Activated CD4-positive, alpha-beta T cell treated with anti-CD3 and anti-CD28 coated beads for 36 hours (primary cell): ENCODE results near the gene STK32C. TPM values are rescaled to one million over a fixed set of nuclear protein-coding genes. Genes with fewer than 3 reads are reported as not detected.
A peak's percentile ranks its signal among the peaks of the same experiment; 100 is the strongest.

Experiments used
- ATAC-seq: fragments of 200-7000 bp; cut with Tn5 transposase; one replicate; pipeline ENCODE4 v1.10.0; 2021; ENCODE audit warnings: mild to moderate bottlenecking, moderate library complexity
- CTCF ChIA-PET: fragments of 350-600 bp; sonication (Branson Sonifier 250); formaldehyde crosslinking; loops from one replicate; lab custom pipeline; 2021; ENCODE audit warnings: antibody characterized with exemption; lab: Charles Lee
- POLR2A ChIA-PET: fragments of 350-600 bp; sonication (Branson Sonifier 250); formaldehyde crosslinking; loops from one replicate; lab custom pipeline; 2021; ENCODE audit warnings: antibody characterized with exemption, inconsistent platforms; lab: Charles Lee
- DNase-seq: peaks from one replicate; pipeline ENCODE4 v3.0.0-alpha.2; 2020
- H3K27ac Mint-ChIP-seq: one replicate; pipeline ENCODE4 v1.8.0; 2021; ENCODE audit warnings: mixed read lengths
- H3K27me3 Mint-ChIP-seq: one replicate; pipeline ENCODE4 v1.8.0; 2021; ENCODE audit warnings: mixed read lengths
- H3K36me3 Mint-ChIP-seq: one replicate; pipeline ENCODE4 v1.8.0; 2021; ENCODE audit warnings: low read depth, mixed read lengths
- H3K4me1 Mint-ChIP-seq: one replicate; pipeline ENCODE4 v1.8.0; 2021; ENCODE audit warnings: mixed read lengths
- H3K4me3 Mint-ChIP-seq: one replicate; pipeline ENCODE4 v1.8.0; 2021; ENCODE audit warnings: mild to moderate bottlenecking, moderate library complexity, mixed read lengths
- H3K9me3 Mint-ChIP-seq: one replicate; pipeline ENCODE4 v1.8.0; 2021; ENCODE audit warnings: low read depth, mixed read lengths
- intact Hi-C, 2 experiments: fragments of 100-400 bp; cut with DNase I in 1 of 2; cut with micrococcal nuclease in 1 of 2; formaldehyde crosslinking; loops; one replicate each; pipeline versions ENCODE4 v1.14.2 to v1.15.1; 2022 to 2024; cut with DNase I, micrococcal nuclease
- total RNA-seq, 2 experiments: library from RNA; stranded (reverse); gene quantifications; one replicate each; pipeline ENCODE4 v1.2.3, GENCODE V29; 2021

Gene STK32C
- total RNA-seq, 2 experiments from 2014 or later: 15.8 to 19.9 TPM

- intact Hi-C loops: loop anchor here in 1 of 2 experiments (10.0 kb wide), 1 partner anchor 1038 kb away; the partner anchor contains the start of genes ECHS1 and PAOX
- CTCF ChIA-PET: interaction anchor here (1.0 to 2.3 kb wide), 3 partner anchors 14 to 23 kb away, joined by 3 to 8 read pairs (median 3); no protein-coding TSS in a partner anchor
- POLR2A ChIA-PET: no interaction called here
- H3K27me3 Mint-ChIP-seq: no peaks in the 10 kb centered on the region
- peak overlapping the region; percentile 76 for H3K4me3 Mint-ChIP-seq
- H3K4me1 Mint-ChIP-seq: peaks cover 29% of the 10 kb centered on the region
- ATAC-seq (peak; percentile 17), DNase-seq (no peak)
- H3K9me3 Mint-ChIP-seq: no peaks in the 10 kb centered on the region
- H3K27ac Mint-ChIP-seq: peak overlapping the region; percentile 86
- peaks cover 2% of the 10 kb centered on the region for H3K36me3 Mint-ChIP-seq
Observed at GRCh38 chr10:132336919-132337407, 29.2 kb upstream of the STK32C start.

- H3K27ac Mint-ChIP-seq: no peak overlapping the region
- POLR2A ChIA-PET: no interaction called here
Observed at GRCh38 chr10:132336064-132336746, 28.5 kb upstream of the STK32C start.

GRCh38 chr10:132335189-132336063, 27.7 kb upstream of the STK32C start:
- no peaks in the 10 kb centered on the region for H3K27me3 Mint-ChIP-seq
- no peak for ATAC-seq
- peaks cover 5% of the 10 kb centered on the region for H3K36me3 Mint-ChIP-seq
- H3K4me3 Mint-ChIP-seq: no peak overlapping the region
- intact Hi-C loops: loop anchor here in 1 of 2 experiments (10.0 kb wide), 1 partner anchor 1039 kb away; the partner anchor contains the start of genes ECHS1 and PAOX
- H3K4me1 Mint-ChIP-seq: peaks cover 29% of the 10 kb centered on the region
- no peak overlapping the region for H3K27ac Mint-ChIP-seq
- DNase-seq: no peak
- POLR2A ChIA-PET: no interaction called here
- CTCF ChIA-PET: interaction anchor here (1.0 kb wide), 1 partner anchor 17 kb away, joined by 3 read pairs; no protein-coding TSS in a partner anchor
- H3K9me3 Mint-ChIP-seq: no peaks in the 10 kb centered on the region

More at GRCh38 chr10:132336064-132336746, 28.5 kb upstream of the STK32C start:
- Mint-ChIP-seq H3K9me3 (no peaks in the 10 kb centered on the region), H3K27me3 (no peaks in the 10 kb centered on the region), H3K4me3 (peak overlapping the region; percentile 76), H3K4me1 (peaks cover 29% of the 10 kb centered on the region), H3K36me3 (peaks cover 4% of the 10 kb centered on the region)
- ATAC-seq: no peak
- DNase-seq: no peak
- CTCF ChIA-PET: interaction anchor here (1.0 kb wide), 1 partner anchor 18 kb away, joined by 3 read pairs; no protein-coding TSS in a partner anchor
- intact Hi-C loops: loop anchor here in 1 of 2 experiments (10.0 kb wide), 1 partner anchor 1039 kb away; the partner anchor contains the start of genes ECHS1 and PAOX

GRCh38 chr10:132334631-132335188, 27.0 kb upstream of the STK32C start:
- Mint-ChIP-seq H3K4me3 (no peak overlapping the region), H3K27me3 (no peaks in the 10 kb centered on the region), H3K27ac (no peak overlapping the region), H3K4me1 (peaks cover 35% of the 10 kb centered on the region), H3K9me3 (no peaks in the 10 kb centered on the region), H3K36me3 (peaks cover 13% of the 10 kb centered on the region)
- ATAC-seq (no peak), DNase-seq (no peak)
- intact Hi-C loops: loop anchor here (5.0 to 10.0 kb wide), 4 partner anchors 432 to 1040 kb away; partner anchors contain the start of genes PPP2R2D (in 2 of the 2), ECHS1 (in 1 of the 2), PAOX (in 1 of the 2) and TUBGCP2 (in 1 of the 2)
- CTCF ChIA-PET: interaction anchor here (0.6 kb wide), 1 partner anchor 26 kb away, joined by 3 read pairs; no protein-coding TSS in a partner anchor
- POLR2A ChIA-PET: no interaction called here

- H3K36me3 Mint-ChIP-seq: peaks cover 22% of the 10 kb centered on the region
- H3K4me3 Mint-ChIP-seq: peak overlapping the region; percentile 80
- ChIA-PET CTCF (no interaction called here), POLR2A (interaction anchor here (0.7 kb wide), 1 partner anchor 182 kb away, joined by 3 read pairs; no protein-coding TSS in a partner anchor)
- H3K9me3 Mint-ChIP-seq: no peaks in the 10 kb centered on the region
- no peak for DNase-seq
- no peak for ATAC-seq
- no peaks in the 10 kb centered on the region for H3K27me3 Mint-ChIP-seq
- intact Hi-C loops: loop anchor here (2.0 to 10.0 kb wide), 6 partner anchors 63 to 1041 kb away; partner anchors contain the start of genes PPP2R2D (in 2 of the 2), ECHS1 (in 1 of the 2), PAOX (in 1 of the 2) and PWWP2B (in 1 of the 2)
- no peak overlapping the region for H3K27ac Mint-ChIP-seq
- peaks cover 49% of the 10 kb centered on the region for H3K4me1 Mint-ChIP-seq
Observed at GRCh38 chr10:132333386-132333785, 25.6 kb upstream of the STK32C start.

- ChIA-PET CTCF (interaction anchor here (0.7 kb wide), 1 partner anchor 113 kb away, joined by 3 read pairs; no protein-coding TSS in a partner anchor), POLR2A (no interaction called here)
- Mint-ChIP-seq H3K27me3 (no peaks in the 10 kb centered on the region), H3K36me3 (peaks cover 30% of the 10 kb centered on the region), H3K4me3 (peak overlapping the region; percentile 80), H3K4me1 (peaks cover 55% of the 10 kb centered on the region), H3K9me3 (no peaks in the 10 kb centered on the region), H3K27ac (peak overlapping the region; percentile 80)
- intact Hi-C loops: loop anchor here (1.0 to 10.0 kb wide), 11 partner anchors 24 to 1042 kb away; partner anchors contain the start of genes INPP5A (in 2 of the 2), PPP2R2D (in 2 of the 2), BNIP3 (in 1 of the 2) and DPYSL4 (in 1 of the 2)
- ATAC-seq: peak; percentile 16
- DNase-seq: no peak
Observed at GRCh38 chr10:132332433-132332754, 24.6 kb upstream of the STK32C start.

- peaks cover 56% of the 10 kb centered on the region for H3K4me1 Mint-ChIP-seq
- CTCF ChIA-PET: interaction anchor here (0.7 kb wide), 1 partner anchor 113 kb away, joined by 3 read pairs; no protein-coding TSS in a partner anchor
- intact Hi-C loops: loop anchor here (1.0 to 10.0 kb wide), 12 partner anchors 12 to 1043 kb away; partner anchors contain the start of genes INPP5A (in 2 of the 2), PPP2R2D (in 2 of the 2), BNIP3 (in 1 of the 2) and DPYSL4 (in 1 of the 2)
- POLR2A ChIA-PET: no interaction called here
- H3K27me3 Mint-ChIP-seq: no peaks in the 10 kb centered on the region
- H3K9me3 Mint-ChIP-seq: peaks cover 2% of the 10 kb centered on the region
- DNase-seq (peak; percentile 99), ATAC-seq (peak; percentile 86)
- peak within 1 kb of the TSS; percentile 81 for H3K27ac Mint-ChIP-seq
- peaks cover 34% of the 10 kb centered on the region for H3K36me3 Mint-ChIP-seq
- H3K4me3 Mint-ChIP-seq: peak within 1 kb of the TSS; percentile 80
Observed at GRCh38 chr10:132331601-132332432, 24.1 kb upstream of the STK32C start, which contains the start of gene LRRC27. TSS of gene LRRC27 (plus strand) at chr10:132332193. CDS start at chr10:132333525, 1,332 bp downstream.

- ChIA-PET POLR2A (no interaction called here), CTCF (no interaction called here)
- Mint-ChIP-seq H3K27me3 (no peaks in the 10 kb centered on the region), H3K9me3 (peaks cover 2% of the 10 kb centered on the region), H3K4me3 (peak overlapping the region; percentile 80), H3K27ac (peak overlapping the region; percentile 87), H3K4me1 (peaks cover 57% of the 10 kb centered on the region), H3K36me3 (peaks cover 45% of the 10 kb centered on the region)
- DNase-seq: no peak
- intact Hi-C loops: loop anchor here (1.0 to 10.0 kb wide), 5 partner anchors 10 to 1044 kb away; partner anchors contain the start of genes PPP2R2D (in 2 of the 2), ECHS1 (in 1 of the 2), PAOX (in 1 of the 2) and TUBGCP2 (in 1 of the 2)
- ATAC-seq: no peak
Observed at GRCh38 chr10:132330486-132330833, 22.7 kb upstream of the STK32C start.

- POLR2A ChIA-PET: no interaction called here
- intact Hi-C loops: loop anchor here (1.0 to 10.0 kb wide), 5 partner anchors 10 to 1045 kb away; partner anchors contain the start of genes PPP2R2D (in 2 of the 2), ECHS1 (in 1 of the 2), PAOX (in 1 of the 2) and TUBGCP2 (in 1 of the 2)
- peak overlapping the region; percentile 80 for H3K4me3 Mint-ChIP-seq
Observed at GRCh38 chr10:132329565-132330485, 22.1 kb upstream of the STK32C start.

More at GRCh38 chr10:132329565-132330485, 22.1 kb upstream of the STK32C start:
- Mint-ChIP-seq H3K4me1 (peaks cover 59% of the 10 kb centered on the region), H3K36me3 (peaks cover 48% of the 10 kb centered on the region), H3K27ac (peak overlapping the region; percentile 87), H3K27me3 (no peaks in the 10 kb centered on the region), H3K9me3 (peaks cover 2% of the 10 kb centered on the region)
- CTCF ChIA-PET: interaction anchor here (1.0 kb wide), 1 partner anchor 9 kb away, joined by 3 read pairs; no protein-coding TSS in a partner anchor
- ATAC-seq (peak; percentile 23), DNase-seq (peak; percentile 59)
